ENCODE measurements around the gene RHPN2. TPM values are rescaled to one million over a fixed set of nuclear protein-coding genes. Genes with fewer than 3 reads are reported as not detected.
"Not testable (repeated sequence)": the region's sequence is repeated elsewhere in the genome, so short reads cannot be mapped to it uniquely, and the experiment has no call there.

The RHPN2 gene
- total RNA-seq, 1 experiment from 2014 or later: 29.2 TPM

- not testable (repeated sequence) for H3K4me1 Mint-ChIP-seq; H2BK15ac ChIP-seq (ENCODE audit: low read depth, low read length); DNase-seq; H4K20me1 ChIP-seq (ENCODE audit: control insufficient read depth, insufficient read depth, insufficient read length); H3T11ph ChIP-seq (ENCODE audit: low read length); H3K18ac ChIP-seq (ENCODE audit: insufficient read length, low read depth, low read length); H3K27ac ChIP-seq (ENCODE audit: insufficient read length, low read depth, low read length); H3K79me1 ChIP-seq (ENCODE audit: insufficient read depth, low read depth, low read length, poor library complexity, severe bottlenecking); H3K4ac ChIP-seq (ENCODE audit: low read depth, low read length); H2AK5ac ChIP-seq (ENCODE audit: insufficient read length, low read length); H3K27me3 Mint-ChIP-seq (ENCODE audit: low read depth); H3K4me3 Mint-ChIP-seq; H2BK5ac ChIP-seq (ENCODE audit: insufficient read length, low read length); H3K14ac ChIP-seq (ENCODE audit: insufficient read depth, low read length); H3K27me3 ChIP-seq (ENCODE audit: insufficient read depth, low read length); H3K4me2 ChIP-seq (ENCODE audit: insufficient read depth, insufficient read length, low read length); H2BK120ac ChIP-seq (ENCODE audit: low read depth, low read length, poor library complexity, severe bottlenecking); H3K23ac ChIP-seq (ENCODE audit: insufficient read length, low read depth, low read length); H3K27ac Mint-ChIP-seq; H3K79me2 ChIP-seq (ENCODE audit: insufficient read depth, low read length); H3K4me1 ChIP-seq (ENCODE audit: insufficient read depth, low read length); H2BK12ac ChIP-seq (ENCODE audit: insufficient read length, low read depth, low read length); H3K9me3 ChIP-seq (ENCODE audit: control insufficient read depth, low read depth, low read length); H4K5ac ChIP-seq (ENCODE audit: insufficient read length, low read depth, low read length); H4K8ac ChIP-seq (replicated peaks; ENCODE audit: insufficient read length, low read depth, low read length); H3K9ac ChIP-seq (ENCODE audit: extremely low read depth, insufficient read length, low read length); H3K23me2 ChIP-seq (ENCODE audit: insufficient read length, low read depth, low read length, poor library complexity, severe bottlenecking); H2BK20ac ChIP-seq (ENCODE audit: low read depth, low read length, poor library complexity, severe bottlenecking); H3K9me3 Mint-ChIP-seq; H3K56ac ChIP-seq (ENCODE audit: insufficient read length, low read depth, low read length); H2AFZ ChIP-seq (ENCODE audit: low read length); H4K91ac ChIP-seq (ENCODE audit: insufficient read length, low read depth, low read length)
- H3K36me3 Mint-ChIP-seq (ENCODE audit: insufficient read depth in 1 of 3, low read depth in 3 of 3): peaks cover 7 to 58% (median 37%) of the 10 kb centered on the region in 3 experiments; a peak in 6 of 7 replicates
- WGBS (ENCODE audit: extremely low coverage, insufficient read length, low lambda C conversion rate): no CpG with 5 or more reads among the region's 4 CpGs
Measured at GRCh38 chr19:32977813-32978212, 86.9 kb downstream of the RHPN2 start.

Data from H9 (cell line).